Testis (tissue), 2 donors: ENCODE results near the gene VAV2.

Experiments
- POLR2A ChIP-seq: fragments of 450-650 bp; IDR thresholded peaks from one replicate; pipeline ENCODE4 v1.6.1; 2017; ENCODE audit warnings: antibody characterized with exemption, mild to moderate bottlenecking, moderate library complexity
- TF ChIP-seq, protein P1 (sequence below), 3 experiments: fragments of 450-650 bp in 2 of 3; fragments of 200-600 bp in 1 of 3; sonication (generic) in 1 of 3; IDR thresholded peaks; one replicate each; pipeline ENCODE4 v1.5.1; 2016 to 2019; ENCODE audit warnings: antibody characterized with exemption in 3 of 3, mild to moderate bottlenecking in 2 of 3, moderate library complexity in 1 of 3

DNA sequence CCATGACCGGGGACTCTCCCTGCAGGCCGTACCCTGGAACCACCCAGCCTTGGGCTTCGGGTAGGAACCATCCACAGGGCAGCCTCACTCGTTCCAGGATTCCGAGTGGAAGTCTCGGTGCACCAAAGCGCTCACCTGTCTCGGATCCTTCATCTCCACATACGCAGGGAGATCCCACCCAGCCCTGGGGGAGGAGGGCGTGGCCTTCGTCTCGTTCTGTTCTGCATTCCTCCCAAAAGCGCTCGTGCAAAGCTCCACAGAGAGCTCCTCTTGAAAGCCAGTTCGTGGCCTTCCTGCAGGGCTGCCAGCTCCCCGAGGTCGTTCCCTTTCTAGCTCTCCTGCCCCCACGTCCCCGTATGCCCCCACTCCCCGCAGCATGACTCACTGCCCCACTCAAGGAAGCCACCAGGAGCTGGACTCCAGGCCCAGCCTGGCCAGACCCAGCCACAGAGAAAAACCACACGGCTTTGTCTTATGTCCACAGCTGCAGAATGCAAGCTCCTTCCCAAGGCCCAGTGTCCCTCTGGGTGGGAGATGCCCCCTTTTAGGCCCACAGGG lies 189.0 kb downstream of the VAV2 start:
- TF ChIP-seq, protein P1, sequence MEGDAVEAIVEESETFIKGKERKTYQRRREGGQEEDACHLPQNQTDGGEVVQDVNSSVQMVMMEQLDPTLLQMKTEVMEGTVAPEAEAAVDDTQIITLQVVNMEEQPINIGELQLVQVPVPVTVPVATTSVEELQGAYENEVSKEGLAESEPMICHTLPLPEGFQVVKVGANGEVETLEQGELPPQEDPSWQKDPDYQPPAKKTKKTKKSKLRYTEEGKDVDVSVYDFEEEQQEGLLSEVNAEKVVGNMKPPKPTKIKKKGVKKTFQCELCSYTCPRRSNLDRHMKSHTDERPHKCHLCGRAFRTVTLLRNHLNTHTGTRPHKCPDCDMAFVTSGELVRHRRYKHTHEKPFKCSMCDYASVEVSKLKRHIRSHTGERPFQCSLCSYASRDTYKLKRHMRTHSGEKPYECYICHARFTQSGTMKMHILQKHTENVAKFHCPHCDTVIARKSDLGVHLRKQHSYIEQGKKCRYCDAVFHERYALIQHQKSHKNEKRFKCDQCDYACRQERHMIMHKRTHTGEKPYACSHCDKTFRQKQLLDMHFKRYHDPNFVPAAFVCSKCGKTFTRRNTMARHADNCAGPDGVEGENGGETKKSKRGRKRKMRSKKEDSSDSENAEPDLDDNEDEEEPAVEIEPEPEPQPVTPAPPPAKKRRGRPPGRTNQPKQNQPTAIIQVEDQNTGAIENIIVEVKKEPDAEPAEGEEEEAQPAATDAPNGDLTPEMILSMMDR (IDR thresholded peaks at IDR 0.05) = no peak
- no peak for TF ChIP-seq POLR2A
